Neuron (in vitro differentiated cells): ENCODE measurements around the gene ZNF214.
"Not testable (repeated sequence)": the region's sequence is repeated elsewhere in the genome, so short reads cannot be mapped to it uniquely, and the experiment has no call there.

Experiments used
- H2AFZ ChIP-seq: one replicate; pipeline ENCODE4 v1.6.1; 2013; ENCODE audit warnings: low read depth, mild to moderate bottlenecking, inconsistent platforms, low read length, moderate library complexity
- H3K27me3 ChIP-seq: one replicate; pipeline ENCODE4 v1.6.1; 2013; ENCODE audit warnings: low read length; ENCODE audit not compliant: insufficient read depth
- H3K36me3 ChIP-seq: one replicate; pipeline ENCODE4 v1.6.1; 2013; ENCODE audit warnings: low read length; ENCODE audit not compliant: insufficient read depth
- H3K4me1 ChIP-seq: one replicate; pipeline ENCODE4 v1.6.1; 2013; ENCODE audit warnings: low read length; ENCODE audit not compliant: insufficient read depth
- H3K4me3 ChIP-seq: 2 replicates; pipeline ENCODE4 v1.5.1; 2013; ENCODE audit warnings: mild to moderate bottlenecking, low read length, moderate library complexity
- H3K9me3 ChIP-seq: one replicate; pipeline ENCODE4 v1.6.1; 2013; ENCODE audit warnings: low read length

ZNF214 gene

GRCh38 chr11:6962673-6963072, 57.5 kb downstream of the ZNF214 start:
- no peaks in the 10 kb centered on the region for H3K9me3 ChIP-seq
- H3K4me1 ChIP-seq = no peaks in the 10 kb centered on the region
- H3K36me3 ChIP-seq = no peaks in the 10 kb centered on the region
- H3K4me3 ChIP-seq = no peak overlapping the region
- no peak overlapping the region for H2AFZ ChIP-seq
- H3K27me3 ChIP-seq = no peaks in the 10 kb centered on the region

- Histone ChIP-seq H3K9me3 (no peaks in the 10 kb centered on the region), H3K4me3 (no peak overlapping the region), H3K36me3 (peaks cover under 1% of the 10 kb centered on the region), H2AFZ (no peak overlapping the region), H3K27me3 (no peaks in the 10 kb centered on the region), H3K4me1 (no peaks in the 10 kb centered on the region)
These were observed 58.0 kb downstream of the ZNF214 start for GRCh38 chr11:6962141-6962540.

DNA sequence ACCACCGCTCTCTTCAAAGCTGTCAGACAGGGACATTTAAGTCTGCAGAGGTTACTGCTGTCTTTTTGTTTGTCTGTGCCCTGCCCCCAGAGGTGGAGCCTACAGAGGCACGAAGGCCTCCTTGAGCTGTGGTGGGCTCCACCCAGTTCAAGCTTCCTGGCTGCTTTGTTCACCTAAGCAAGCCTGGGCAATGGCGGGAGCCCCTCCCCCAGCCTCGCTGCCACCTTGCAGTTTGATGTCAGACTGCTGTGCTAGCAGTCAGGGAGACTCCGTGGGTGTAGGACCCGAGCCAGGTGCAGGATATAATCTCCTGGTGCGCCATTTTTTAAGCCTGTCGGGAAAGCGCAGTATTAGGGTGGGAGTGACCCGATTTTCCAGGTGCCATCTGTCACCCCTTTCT, 65.9 kb downstream of the ZNF214 start:
- not testable (repeated sequence) for H3K4me3 ChIP-seq, H2AFZ ChIP-seq, H3K27me3 ChIP-seq

More for the DNA sequence above, 65.9 kb downstream of the ZNF214 start:
- not testable (repeated sequence) for H3K36me3 ChIP-seq, H3K9me3 ChIP-seq, H3K4me1 ChIP-seq
